WI38 (cell line): ENCODE data around the gene SPRR5.

ENCODE experiments used
- H3K4me3 ChIP-seq: 2 replicates; pipeline ENCODE4 v1.5.1; 2011; ENCODE audit warnings: low read depth, mild to moderate bottlenecking, control low read depth, low read length
- CTCF ChIP-seq: IDR thresholded peaks from 2 replicates; pipeline ENCODE4 v1.5.1; 2012; ENCODE audit warnings: low read depth, mild to moderate bottlenecking, control low read depth, low read length

SPRR5 gene

GRCh38 chr1:152907686-152908601, 39.1 kb upstream of the SPRR5 start, which contains the start of gene IVL:
IVL (plus strand) TSS chr1:152908546; CDS start chr1:152909798, 1,252 bp downstream.
- TF ChIP-seq CTCF: no peak
- H3K4me3 ChIP-seq: no peak within 1 kb of the TSS

DNA sequence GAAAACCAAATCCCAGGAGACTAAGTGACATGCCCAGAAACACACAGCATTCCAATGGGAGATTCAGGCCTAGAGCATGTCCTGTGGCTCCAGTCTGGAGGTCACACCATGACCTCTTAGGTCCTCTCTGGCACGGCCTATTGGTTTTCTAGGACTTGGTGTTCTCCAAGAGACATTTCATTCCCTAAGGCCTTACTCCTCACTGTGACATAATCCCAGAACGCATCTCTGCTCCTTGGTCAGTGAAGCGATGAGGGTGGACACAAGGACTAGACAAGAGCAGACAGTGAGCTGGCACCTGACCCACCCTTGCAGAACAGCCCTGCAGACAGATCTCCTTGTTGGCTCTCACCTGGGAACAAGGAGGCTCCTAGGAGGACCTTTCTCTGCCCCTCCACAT, 37.8 kb upstream of the SPRR5 start:
- no peak overlapping the region for H3K4me3 ChIP-seq
- TF ChIP-seq CTCF: no peak

- TF ChIP-seq CTCF: no peak
- H3K4me3 ChIP-seq: no peak overlapping the region
These were observed 34.5 kb upstream of the SPRR5 start for GRCh38 chr1:152912471-152912870.

- H3K4me3 ChIP-seq: no peak overlapping the region
These were observed 34.1 kb upstream of the SPRR5 start for GRCh38 chr1:152912900-152913299.

DNA sequence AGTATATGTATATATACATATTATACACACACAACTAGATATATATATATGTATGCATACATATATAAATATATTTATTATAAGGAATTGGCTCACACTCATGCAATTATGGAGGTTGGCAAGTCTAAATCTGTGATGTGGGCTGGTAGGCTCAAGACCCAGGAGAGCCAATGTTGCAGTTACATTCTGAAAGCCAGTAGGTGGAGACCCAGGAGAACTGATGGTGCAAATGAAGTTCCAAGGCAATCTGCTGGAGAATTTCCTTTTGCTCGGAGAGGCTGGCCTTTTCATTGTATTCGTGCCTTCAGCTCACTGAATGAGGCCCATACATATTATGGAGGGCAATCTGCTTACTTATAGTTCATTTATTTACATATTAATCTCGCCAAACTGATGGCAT, 29.2 kb upstream of the SPRR5 start:
- H3K4me3 ChIP-seq: no peak overlapping the region
- no peak for TF ChIP-seq CTCF

More at GRCh38 chr1:152912900-152913299, 34.1 kb upstream of the SPRR5 start:
- no peak for TF ChIP-seq CTCF

GRCh38 chr1:152919071-152919470, 27.9 kb upstream of the SPRR5 start:
- no peak overlapping the region for H3K4me3 ChIP-seq
- TF ChIP-seq CTCF: no peak

GRCh38 chr1:152924191-152924590, 22.8 kb upstream of the SPRR5 start:
- TF ChIP-seq CTCF: no peak
- no peak overlapping the region for H3K4me3 ChIP-seq
